GM18508 (cell line): ENCODE results near the gene GRK6.

ENCODE experiments used
- ATAC-seq: cut with Tn5 transposase; IDR thresholded peaks from one replicate; pipeline ENCODE4 v1.9.1; 2021; ENCODE audit warnings: moderate number of reproducible peaks; ENCODE audit not compliant: insufficient read depth, unreplicated experiment

GRK6 gene

DNA sequence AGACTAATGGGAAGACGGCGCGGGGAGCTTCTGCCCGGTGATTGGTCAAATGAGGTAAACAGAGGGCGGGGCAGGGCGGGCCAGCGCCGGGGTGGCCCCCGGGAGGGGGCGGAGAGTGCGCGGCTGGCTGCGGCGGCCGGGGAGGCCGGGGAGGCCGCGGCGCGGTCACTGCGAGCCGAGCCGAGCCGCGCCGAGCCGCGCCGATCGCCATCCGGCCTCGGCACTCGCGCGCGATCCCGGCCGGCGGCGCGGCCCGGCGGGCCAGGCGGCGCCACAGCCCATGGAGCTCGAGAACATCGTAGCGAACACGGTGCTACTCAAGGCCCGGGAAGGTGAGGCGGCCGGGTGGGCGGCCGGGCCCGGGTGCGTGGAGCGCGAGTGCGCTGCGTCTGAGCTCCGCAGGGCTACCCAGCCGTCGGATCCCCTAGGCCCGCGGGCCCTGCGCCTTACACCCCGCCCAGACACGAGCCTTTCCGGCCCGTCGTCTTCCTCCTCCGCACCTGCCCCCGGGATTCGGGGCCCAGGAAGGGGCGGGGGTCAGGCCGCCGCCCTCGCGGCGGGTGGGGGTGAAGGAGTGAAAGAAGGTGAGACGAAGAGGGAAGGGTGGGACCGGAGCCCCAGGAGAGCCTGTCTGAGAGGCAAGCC is at the start of gene GRK6:
Gene GRK6, plus strand, starts transcription at position 111 of the 645 bp plus-strand sequence. Its CDS starts 170 bp downstream, at position 281.
- ATAC-seq, result no peak

DNA sequence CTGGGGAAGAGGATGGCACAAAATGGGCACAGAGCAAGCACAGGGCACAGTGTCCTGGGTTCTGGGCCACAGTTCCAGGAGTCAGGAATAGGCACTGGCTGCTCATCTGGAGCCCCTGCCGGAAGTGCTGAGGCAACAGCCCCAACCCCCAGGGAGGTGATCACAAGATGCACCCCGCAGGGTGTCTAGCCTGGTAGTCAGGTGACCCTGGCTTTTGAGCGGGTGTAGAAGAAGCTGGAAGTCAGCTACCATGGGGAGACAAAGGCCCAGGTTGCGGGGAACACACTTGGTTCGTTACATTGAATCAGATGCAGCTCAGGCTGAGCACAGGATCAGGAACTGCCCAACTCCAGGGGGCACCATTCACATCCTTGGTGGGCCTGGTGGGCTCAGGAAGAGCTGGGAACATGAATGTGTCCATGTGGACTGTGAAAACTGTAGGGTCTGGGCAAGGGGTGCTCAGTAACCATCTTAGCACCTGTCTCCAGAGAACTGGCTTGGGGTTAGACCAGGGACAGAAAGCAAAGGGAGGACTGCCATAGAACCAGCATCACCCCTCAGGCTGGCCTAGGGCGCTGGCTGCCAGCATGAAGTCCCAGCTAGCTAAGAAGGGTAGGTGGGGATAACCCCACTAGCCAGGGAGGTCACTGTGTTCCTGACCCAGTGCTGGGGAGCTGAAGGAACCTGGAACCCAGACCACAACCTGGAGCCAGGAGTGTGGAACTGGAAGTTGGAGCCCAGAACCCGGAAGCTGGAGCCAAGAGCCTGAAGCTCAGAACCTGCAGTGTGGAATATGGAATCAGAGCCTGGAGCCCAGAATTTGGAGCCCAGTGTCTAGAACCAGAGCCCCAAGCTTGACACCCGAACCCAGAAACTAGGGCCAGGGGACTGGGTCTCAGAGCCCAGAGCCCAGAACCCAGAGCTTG is 48.4 kb upstream of the GRK6 start:
- no peak for ATAC-seq

DNA sequence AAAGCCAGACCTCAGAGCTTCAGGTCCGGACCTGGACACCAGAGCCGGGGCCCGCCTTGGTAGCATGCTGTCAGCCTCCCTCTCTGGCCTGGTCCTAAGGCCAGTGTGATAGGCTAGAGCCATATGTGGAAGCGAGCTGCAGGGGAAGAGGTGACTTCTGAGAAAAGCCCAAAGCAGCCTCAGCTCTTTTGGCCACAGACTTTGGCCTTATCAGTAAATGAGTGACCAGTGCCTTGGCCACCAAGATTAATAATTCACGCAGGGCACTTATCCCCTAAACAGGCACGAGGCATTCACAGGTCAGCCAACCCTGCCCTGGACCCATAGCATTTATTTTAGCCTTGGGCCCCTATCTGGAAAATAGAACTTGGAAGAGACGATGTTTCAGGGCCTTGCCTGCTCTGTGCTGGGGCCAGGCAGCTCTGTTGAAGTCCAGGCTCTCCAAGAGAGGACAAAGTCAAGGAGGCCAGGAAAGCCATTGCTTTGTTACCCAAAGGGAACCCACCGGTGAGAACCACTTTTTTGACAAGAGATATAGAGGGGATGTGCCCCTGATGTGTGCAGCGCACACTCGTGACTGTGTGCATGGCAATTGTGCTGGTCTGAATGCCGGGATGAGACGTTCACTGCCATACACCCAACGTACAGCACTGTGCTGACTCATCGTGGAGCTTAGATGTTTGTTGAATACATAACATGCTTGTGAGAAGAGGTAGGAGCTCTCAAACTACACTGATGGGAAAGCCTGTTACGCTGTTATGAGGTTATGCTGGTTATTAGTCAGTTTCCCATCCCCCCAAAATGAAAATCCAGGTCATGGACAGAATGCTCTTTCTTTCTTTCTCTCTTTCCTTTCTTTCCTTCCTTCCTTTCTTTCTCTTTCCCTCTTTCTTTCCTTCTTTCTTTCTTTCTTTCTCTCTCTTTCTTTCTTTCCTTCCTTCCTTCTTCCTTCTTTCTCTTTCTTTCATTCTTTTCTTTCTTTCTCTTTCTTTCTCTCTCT is 47.3 kb upstream of the GRK6 start:
- ATAC-seq, result no peak

DNA sequence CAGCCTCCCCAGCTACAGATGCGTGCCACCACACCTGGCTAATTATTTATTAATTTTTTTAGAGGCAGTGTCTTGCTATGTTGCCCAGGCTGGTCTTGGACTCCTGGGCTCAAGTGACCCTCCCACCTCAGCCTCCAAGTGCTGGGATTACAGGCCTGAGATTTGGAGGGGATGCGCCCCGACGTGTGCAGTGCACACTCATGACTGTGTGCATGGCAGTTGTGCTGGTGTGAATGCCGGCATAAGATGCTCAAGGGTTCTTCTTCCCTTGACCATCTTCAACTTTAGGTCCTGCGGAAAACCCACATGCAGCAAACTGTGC is 45.7 kb upstream of the GRK6 start:
- no peak for ATAC-seq

DNA sequence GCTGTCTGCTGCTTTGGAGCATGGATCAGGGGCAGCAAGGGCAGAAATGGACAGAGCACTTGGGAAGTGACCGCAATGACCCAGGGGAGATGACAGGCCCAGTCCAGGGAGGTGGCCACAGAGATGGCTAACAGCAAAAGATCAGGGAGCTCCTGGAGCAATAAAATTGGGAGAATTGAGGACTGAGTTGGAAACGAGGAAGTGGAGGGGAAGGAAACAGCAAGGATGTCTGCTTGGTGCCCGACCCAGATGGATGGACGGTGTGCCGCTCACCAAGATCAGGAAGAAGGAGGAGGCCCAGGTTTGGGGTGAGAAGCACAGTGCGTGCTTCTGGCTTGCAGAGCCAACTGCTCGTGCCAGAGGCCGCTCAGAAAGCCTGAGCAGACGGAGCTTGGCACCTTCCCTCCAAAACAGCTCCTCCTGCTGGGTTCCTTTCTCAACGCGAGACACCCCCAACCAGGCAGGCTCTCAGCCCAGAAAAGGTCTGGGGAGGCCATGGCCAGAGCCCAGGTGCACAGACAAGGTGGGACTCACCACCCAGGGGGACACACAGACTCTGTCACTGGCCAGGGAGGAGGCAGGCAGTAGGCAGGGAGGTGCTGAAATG is 44.0 kb upstream of the GRK6 start:
- no peak for ATAC-seq

DNA sequence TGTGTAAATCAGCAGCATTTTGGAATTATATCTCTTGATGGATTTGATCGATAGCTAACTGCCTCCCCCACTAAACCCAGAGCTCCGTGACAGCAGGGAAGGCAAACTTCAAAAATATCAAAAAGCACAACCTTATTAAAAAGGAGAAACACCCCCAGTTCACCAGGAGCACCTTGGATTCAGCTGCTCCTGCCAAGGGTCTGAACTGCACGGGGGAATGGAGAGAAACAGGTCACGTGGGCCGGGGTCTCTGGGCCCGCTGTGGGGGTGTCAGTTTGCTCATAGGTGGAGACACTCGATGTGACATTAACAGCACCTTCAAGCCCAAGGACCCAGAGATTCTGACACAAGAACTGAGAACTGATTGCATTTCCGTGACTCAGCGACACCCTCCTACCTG is 43.3 kb upstream of the GRK6 start:
- no peak for ATAC-seq

DNA sequence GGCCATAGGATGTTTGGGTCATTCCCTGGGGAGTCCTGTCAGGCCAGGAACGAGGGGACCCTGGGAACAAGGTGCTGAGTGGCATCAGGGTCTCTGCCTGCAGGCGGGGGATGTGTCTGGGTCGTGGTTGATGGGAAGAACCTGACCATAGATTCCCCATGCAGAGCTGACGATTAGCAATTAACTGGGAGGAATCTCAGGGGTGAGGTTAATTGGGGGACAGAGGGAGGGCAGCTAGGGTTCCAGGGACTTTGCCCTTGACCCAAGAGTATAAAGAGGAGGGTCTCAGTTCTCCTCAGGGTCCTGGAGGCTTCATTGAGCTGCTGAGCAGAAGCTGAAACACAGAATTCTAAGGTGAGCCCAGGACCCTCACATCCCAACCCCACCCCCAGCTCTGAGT is 42.3 kb upstream of the GRK6 start, which contains the start of gene SLC34A1:
Gene SLC34A1, plus strand, starts transcription at position 301 of the 400 bp plus-strand sequence. CDS start 1,308 bp downstream, outside the sequence.
- ATAC-seq, result no peak

DNA sequence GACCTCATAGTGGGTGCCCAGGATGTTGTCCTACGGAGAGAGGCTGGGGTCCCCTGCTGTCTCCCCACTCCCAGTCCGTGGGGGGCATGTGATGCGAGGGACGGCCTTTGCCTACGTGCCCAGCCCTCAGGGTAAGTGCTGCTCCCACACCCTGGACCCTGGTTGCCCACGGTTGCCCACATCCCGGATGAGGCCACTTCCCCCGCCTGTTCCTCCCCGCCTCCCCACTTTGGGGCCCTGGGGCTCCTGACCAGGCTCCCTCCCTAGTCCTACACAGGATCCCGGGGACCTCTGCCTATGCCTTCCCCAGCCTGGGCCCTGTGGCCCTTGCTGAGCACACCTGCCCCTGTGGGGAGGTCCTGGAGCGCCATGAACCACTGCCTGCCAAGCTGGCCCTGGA is 40.8 kb upstream of the GRK6 start:
- ATAC-seq, result no peak

DNA sequence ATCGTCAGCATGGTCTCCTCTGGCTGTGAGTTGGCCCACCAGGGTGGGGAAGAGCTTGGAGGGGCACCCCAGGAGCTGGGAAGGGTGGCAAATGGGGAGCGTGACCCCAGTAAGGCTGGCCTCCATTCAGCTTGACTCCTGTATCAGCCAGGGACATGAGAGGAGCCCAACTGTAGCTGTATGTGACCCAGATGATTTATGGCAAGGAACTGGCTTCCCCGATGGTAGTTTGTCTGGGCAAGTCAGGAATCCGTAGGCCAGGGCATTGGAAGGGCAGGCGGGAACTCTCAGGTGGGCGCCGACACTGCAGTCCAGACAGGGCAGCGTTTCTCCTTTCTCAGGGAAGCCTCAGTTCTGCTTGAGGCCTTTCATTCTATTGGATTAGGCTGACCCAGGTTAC is 39.9 kb upstream of the GRK6 start:
- ATAC-seq, result no peak

DNA sequence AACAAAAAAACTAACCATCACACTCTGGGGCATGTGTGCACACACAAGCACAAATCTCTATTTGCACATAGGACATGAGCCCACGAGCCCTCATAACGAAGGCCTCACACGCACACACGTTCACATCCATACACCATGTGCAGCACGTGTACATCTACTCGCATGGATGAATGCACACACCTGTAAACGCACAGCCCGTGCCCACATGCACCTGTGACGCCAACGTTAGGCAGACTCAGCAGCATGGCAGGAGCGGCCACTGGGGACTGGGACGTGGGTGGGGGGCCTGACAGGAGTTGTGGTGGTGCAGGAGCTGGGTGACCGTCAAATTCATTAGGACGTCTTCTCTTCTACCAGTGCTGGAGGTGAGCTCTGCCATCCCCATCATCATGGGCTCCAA is 39.1 kb upstream of the GRK6 start:
- no peak for ATAC-seq

DNA sequence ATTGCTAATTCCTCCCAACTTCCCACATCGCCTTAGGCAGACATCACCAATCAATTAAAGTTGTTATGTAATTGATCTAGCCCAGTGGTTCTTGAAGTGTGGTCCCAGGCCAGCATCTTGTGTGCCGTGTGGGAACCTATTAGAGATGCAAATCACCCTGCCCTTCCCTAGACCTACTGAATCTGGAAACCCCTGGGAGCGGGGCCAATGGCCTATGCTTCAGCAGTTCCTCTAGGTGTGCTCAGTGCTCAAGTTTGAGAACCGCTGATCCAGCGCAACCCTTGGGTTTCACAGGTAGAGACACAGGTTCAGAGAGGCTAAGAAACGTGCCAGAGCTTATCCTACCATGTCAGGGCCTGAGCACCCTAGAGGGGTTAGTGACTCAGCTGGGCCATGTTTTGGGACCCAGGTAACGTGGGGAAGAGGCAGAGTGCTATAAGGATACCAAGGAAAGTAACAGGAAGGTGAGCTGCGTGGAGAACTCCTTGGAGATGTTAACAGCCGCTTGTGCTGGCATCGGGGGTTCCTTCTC is 37.9 kb upstream of the GRK6 start:
- no peak for ATAC-seq

DNA sequence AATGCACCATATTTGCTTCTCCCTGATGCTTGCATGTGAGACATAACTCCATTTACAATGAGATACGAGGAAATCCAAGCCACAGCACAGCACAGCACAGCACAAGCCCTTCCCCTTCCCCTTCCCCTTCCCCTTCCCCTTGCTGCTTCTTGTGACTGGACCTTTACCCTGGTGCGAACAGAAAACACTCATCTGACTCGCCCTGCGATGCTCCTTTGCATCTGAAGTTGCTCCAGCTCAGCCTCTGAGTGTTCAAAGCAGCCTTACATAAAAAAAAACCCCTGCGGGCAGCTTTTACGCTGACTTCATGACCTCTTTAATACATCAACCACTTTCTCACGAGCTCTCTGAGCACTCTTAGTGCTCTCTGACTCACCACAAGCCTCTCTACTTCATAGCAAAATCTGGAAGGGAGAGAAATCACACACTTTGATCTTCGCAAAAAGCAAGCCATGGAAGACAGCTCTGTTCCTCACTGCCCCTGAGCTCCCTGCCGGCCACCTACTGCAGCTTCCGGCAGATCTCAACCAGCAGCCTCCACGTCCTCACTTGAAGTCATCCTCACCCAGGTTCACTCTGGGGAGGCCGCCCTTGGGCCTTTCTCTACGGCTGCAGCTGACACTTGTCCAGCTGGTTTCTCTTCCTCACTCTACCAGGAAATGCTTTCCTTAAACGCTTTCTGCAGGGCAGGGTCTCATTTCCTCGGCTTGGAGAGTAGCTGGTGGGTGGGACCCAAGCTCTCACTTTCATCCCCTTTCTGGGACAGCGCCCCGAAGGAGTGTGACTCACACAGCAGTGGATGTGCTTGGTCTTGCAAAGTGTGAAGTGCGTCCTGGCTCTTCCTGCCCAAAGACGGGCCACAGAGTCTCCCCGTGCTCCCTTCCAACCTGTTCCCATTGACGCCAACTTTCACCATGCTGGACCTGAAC is 37.0 kb upstream of the GRK6 start:
- ATAC-seq, result no peak

DNA sequence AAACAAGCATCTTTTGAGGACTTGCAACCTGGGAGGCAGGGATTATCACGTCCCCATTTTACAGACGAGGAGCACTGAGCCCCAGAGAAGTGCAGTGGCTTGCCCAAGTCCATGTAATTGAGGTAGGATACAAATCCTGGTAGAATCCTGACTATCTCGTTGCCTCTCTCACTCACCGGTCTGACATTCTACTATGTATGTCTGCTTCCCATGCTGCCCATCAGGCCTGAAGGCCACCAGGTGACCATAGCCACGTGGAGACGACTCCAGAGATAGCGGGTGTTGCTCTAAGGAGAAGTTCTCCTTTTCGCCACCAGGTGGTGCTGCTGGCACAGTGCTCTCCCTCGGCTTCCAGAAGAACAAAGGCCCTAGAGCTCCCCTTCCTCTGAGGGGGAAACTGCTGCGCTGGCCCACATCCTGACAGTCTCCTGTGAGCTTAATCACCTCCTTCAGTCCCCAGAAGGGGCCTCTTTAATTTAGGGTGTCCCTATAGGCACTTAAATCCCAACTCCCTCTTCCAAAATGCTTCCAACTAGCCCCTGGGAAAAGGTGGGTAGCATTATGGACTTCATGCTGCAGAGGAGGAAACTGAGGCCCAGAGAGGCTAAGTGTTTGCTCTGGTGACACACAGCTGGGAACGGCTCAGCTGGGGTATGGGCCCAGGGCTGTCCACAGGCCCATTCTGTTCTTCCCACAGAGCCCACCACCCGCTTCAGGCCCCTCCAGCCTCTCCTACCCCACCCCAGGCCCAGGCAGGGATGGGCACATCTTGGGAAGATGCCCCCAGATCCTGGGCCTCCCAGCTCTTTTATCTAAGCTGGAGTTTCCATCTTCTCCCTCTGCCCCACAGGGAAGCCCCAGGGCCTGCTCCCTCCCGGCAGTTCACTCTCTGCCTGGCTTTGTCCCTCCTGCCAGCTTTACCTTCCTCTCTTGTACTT is 35.8 kb upstream of the GRK6 start:
- no peak for ATAC-seq

DNA sequence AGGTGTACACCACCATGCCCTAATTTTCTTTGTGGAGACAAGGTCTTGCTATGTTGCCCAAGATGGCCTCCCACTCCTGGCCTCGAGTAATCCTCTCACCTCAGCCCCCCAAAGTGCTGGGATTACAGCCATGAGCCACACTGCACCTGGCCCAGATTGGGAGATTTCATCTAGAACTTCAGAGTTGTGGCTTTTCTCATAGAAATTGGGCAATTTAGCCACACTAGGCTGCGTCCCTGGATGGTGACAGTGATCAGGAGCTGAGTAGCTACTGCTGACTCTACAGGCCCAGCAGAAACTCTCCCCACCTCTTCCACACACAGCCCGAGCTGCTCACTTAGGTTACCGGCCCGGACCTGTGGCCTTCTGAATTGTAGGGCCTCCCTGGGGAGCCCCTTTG is 33.7 kb upstream of the GRK6 start:
- no peak for ATAC-seq

DNA sequence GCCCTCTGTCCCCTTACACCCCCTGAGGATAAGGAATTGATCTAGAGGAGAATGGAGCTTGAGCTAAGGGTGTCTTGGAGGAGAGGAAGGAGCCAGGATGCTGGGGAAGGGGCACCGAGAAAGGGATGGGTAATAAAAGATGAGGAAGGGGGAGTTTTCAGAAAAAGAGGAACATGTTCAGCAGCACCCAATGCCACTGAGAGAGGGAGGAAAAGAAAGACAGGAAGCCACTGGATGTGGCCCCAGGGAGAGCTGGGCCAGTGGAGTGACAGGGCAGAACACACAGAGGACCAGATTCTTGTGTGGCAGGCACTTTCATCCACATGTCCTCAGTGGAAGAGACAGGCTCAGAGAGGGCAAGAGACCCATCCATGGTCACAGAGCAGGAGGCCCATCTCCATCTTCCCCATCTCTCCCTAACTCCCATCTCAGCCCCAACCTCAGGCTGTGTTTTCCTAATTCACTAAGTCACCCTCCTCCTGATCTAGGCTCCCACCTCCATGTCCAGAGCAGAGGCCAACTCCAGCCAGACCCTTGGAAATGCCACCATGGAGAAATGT is 33.2 kb upstream of the GRK6 start:
- ATAC-seq, result no peak

DNA sequence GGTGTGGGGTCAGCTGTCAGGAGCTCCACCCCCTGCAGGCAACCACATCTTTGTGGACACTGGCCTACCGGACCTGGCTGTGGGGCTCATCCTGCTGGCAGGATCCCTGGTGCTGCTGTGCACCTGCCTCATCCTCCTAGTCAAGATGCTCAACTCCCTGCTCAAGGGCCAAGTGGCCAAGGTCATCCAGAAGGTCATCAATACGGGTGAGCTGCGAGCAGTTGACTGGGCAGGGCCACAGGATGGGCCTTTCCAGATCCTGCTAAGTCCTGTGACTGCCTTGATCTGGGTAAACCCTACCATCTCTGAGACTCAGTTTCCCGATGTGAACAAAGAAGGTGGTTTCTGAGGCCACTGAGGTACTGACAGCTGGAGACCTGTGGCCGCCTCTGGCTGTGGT is 32.5 kb upstream of the GRK6 start:
- ATAC-seq, result no peak

DNA sequence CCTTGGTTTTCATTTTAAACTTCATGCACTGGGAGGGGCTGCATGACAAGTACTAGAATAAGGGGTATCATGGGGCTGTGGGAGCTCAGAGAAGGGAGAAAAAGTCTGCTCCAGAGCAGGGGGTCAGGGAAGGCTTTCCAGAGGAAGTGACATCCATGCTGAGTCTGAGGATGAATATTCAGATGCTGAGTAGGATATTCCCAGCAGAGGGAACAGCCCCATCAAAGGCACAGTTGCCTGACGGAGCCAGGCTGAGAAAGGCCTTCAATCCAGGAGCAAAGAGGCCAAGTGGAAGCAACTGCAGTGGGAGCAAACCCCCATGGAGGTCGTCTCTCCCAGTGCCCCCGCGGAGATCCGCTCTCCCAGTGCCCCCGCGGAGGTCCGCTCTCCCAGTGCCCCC is 30.4 kb upstream of the GRK6 start:
- ATAC-seq, result no peak

DNA sequence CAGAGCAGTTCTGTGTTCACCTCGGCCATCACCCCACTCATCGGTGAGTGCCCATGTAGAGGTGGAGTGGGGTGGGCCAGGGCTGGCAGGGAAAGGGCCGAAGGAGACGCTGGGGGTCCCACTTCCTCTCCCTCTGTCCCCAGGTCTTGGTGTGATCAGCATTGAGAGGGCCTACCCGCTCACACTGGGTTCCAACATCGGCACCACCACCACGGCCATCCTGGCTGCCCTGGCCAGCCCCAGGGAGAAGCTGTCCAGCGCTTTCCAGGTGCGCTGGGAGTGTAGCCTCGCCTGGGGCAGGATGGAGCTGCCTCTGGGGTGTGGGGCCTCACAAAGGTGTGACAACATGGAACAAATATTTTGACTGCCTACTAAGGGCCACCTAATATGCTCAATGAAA is 29.7 kb upstream of the GRK6 start:
- ATAC-seq, result no peak
